Suprapubic skin (tissue), 3 donors: ENCODE results near the gene TSKS.

ENCODE experiments used
- POLR2AphosphoS5 ChIP-seq, 3 donors: sonication (generic); formaldehyde crosslinking; IDR thresholded peaks; one replicate each; pipeline ENCODE4 v1.6.1; 2017; ENCODE audit warnings: antibody characterized with exemption in 3 of 3
- TF ChIP-seq, protein P1 (sequence below), 2 donors: fragments of 200-600 bp in 1 of 2; fragments of 450-650 bp in 1 of 2; sonication (generic) in 1 of 2; IDR thresholded peaks; one replicate each; pipeline ENCODE4 v1.5.1; 2016 to 2019; ENCODE audit warnings: antibody characterized with exemption in 2 of 2, mild to moderate bottlenecking in 1 of 2, moderate library complexity in 1 of 2

DNA sequence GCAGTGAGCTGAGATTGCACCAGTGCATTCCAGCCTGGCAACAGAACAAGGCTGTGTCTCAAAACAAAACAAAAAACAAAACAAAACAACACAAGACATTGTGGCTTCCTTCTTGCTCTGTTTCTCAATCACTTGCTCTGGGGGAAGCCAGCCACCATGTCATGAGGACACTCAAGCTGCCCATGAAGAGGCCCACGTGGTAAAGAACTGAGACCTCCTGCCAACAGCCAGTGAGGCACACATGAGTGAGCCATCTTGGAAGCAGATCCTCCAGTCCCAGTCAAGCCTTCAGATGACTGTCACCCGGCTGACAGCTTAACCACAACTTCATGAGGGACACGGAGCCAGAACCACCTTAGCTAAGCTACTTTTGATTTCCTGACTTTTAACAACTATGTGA is 47.0 kb downstream of the TSKS start:
- no peak for TF ChIP-seq POLR2AphosphoS5 (IDR thresholded peaks at IDR 0.05)
- TF ChIP-seq, protein P1, sequence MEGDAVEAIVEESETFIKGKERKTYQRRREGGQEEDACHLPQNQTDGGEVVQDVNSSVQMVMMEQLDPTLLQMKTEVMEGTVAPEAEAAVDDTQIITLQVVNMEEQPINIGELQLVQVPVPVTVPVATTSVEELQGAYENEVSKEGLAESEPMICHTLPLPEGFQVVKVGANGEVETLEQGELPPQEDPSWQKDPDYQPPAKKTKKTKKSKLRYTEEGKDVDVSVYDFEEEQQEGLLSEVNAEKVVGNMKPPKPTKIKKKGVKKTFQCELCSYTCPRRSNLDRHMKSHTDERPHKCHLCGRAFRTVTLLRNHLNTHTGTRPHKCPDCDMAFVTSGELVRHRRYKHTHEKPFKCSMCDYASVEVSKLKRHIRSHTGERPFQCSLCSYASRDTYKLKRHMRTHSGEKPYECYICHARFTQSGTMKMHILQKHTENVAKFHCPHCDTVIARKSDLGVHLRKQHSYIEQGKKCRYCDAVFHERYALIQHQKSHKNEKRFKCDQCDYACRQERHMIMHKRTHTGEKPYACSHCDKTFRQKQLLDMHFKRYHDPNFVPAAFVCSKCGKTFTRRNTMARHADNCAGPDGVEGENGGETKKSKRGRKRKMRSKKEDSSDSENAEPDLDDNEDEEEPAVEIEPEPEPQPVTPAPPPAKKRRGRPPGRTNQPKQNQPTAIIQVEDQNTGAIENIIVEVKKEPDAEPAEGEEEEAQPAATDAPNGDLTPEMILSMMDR (IDR thresholded peaks at IDR 0.05): no peak
